Retinal pigment epithelial cell (primary cell): Measurements from ENCODE around the gene POM121L2.

ENCODE experiments used
- DNase-seq: peaks from one replicate; pipeline ENCODE4 v3.0.0-alpha.2; 2010; ENCODE audit warnings: low read depth
- H3K4me3 ChIP-seq: 2 replicates; pipeline ENCODE4 v1.5.1; 2011; ENCODE audit warnings: mild to moderate bottlenecking, low read length, control low read depth, moderate library complexity
- CTCF ChIP-seq: conservative IDR thresholded peaks from 2 replicates; pipeline ENCODE4 v1.5.1; 2011; ENCODE audit warnings: low read depth, low read length, control low read depth, inconsistent platforms

Gene POM121L2

GRCh38 chr6:27286141-27286540, 25.9 kb downstream of the POM121L2 start:
- no peak overlapping the region for H3K4me3 ChIP-seq
- DNase-seq, result no peak
- TF ChIP-seq CTCF, result no peak

- TF ChIP-seq CTCF, result no peak
- no peak for DNase-seq
- no peak overlapping the region for H3K4me3 ChIP-seq
Measured at GRCh38 chr6:27283279-27283678, 28.8 kb downstream of the POM121L2 start.

DNA sequence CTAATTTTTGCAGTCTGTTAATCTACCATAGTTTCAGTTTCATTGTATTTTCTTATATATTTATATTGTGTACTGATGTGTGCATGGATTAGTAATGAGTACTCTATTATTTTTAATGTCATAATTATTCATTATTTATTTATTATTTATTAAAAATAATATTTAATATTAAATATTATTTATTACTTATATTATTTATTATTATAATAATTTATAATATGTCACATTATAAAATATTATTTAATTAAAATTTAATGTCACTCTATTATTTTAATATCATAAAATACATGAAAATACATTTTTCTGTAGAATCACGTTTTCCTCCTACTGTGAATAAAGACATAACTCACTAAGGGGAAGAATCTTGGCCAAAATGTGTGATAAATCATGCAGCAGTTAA, 30.5 kb downstream of the POM121L2 start:
- no peak for TF ChIP-seq CTCF
- no peak overlapping the region for H3K4me3 ChIP-seq
- DNase-seq, result no peak

DNA sequence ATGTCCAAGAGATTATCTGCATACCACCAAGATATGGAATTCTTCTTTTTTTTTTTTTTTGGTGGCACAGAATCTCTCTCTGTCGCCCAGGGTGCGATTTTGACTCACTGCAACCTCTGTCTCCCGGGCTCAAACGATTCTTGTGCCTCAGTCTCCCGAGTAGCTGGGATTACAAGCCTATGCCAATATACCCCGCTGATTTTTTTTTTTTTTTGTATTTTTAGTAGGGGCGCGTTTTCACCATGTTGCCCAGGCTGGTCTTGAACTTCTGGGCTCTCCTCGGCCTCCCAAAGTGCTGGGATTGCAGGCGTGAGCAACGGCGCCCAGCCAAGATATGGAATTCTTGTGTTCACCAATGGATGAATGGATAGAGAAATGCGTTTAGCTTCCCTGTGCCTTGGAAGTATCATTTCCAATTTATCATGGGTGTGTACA, 31.0 kb downstream of the POM121L2 start:
- H3K4me3 ChIP-seq, result peak overlapping the region; percentile 53
- no peak for DNase-seq
- no peak for TF ChIP-seq CTCF

DNA sequence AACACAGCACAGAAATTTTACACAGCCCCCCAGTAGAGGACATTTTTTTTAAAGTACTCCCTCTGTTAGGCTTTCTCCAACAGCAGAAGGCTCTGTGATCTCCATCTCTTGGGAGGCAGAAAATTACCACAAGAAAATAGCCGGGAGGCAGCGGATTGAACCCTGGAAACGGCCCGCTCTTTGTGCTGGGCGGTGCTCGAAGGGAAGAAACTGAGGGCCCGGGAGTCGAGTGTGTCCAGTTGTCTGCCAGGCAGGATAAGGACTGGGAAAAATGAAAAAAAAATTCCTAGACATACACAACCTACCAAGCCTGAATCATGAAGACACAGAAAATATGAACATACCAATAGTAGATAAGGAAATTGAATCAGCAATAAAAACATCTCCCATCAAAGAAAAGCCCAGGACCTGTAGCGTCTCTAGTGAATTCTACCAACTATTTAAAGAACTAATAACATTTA, 31.5 kb downstream of the POM121L2 start:
- no peak for TF ChIP-seq CTCF
- DNase-seq, result no peak
- peak overlapping the region; percentile 53 for H3K4me3 ChIP-seq

GRCh38 chr6:27280064-27280539, 32.0 kb downstream of the POM121L2 start:
- peak overlapping the region; percentile 53 for H3K4me3 ChIP-seq
- no peak for DNase-seq

More at GRCh38 chr6:27280064-27280539, 32.0 kb downstream of the POM121L2 start:
- no peak for TF ChIP-seq CTCF
